B cell (primary cell): Measurements from ENCODE around the gene NR5A1. TPM values are rescaled to one million over a fixed set of nuclear protein-coding genes. Genes with fewer than 3 reads are reported as not detected.

Source experiments
- ATAC-seq: fragments of 200-7000 bp; cut with Tn5 transposase; one replicate; pipeline ENCODE4 v1.10.0; 2021; ENCODE audit warnings: low read depth, mild to moderate bottlenecking, moderate number of reproducible peaks, moderate library complexity
- CTCF ChIA-PET: fragments of 350-600 bp; sonication (Branson Sonifier 250); formaldehyde crosslinking; loops from one replicate; lab custom pipeline; 2021; ENCODE audit warnings: antibody characterized with exemption, inconsistent platforms; lab: Charles Lee
- POLR2A ChIA-PET: fragments of 350-600 bp; sonication (Branson Sonifier 250); formaldehyde crosslinking; loops from one replicate; lab custom pipeline; 2021; ENCODE audit warnings: antibody characterized with exemption; lab: Charles Lee
- DNase-seq: peaks from one replicate; pipeline ENCODE4 v3.0.0; 2013
- H2AFZ ChIP-seq: 2 replicates; pipeline ENCODE4 v1.6.1; 2012; ENCODE audit warnings: mild to moderate bottlenecking, low read depth, low read length; ENCODE audit not compliant: insufficient read depth, poor library complexity, severe bottlenecking
- H3K27ac ChIP-seq, 2 donors: 1 replicate in 1 of 2; 2 replicates in 1 of 2; pipeline ENCODE4 v1.5.1; 2012 to 2013; ENCODE audit warnings: low read length in 2 of 2, mild to moderate bottlenecking in 2 of 2, moderate library complexity in 1 of 2
- H3K27me3 ChIP-seq, 4 experiments: fragments of 200-600 bp in 1 of 4; sonication (generic) in 1 of 4; replicated peaks in 1 of 4; 1 replicate in 2 of 4; 2 replicates in 2 of 4; pipeline versions ENCODE4 v1.6.1 to v1.7.0; 2013 to 2016; ENCODE audit warnings: low read length in 3 of 4, mild to moderate bottlenecking in 2 of 4, mixed read lengths in 1 of 4, moderate library complexity in 1 of 4; ENCODE audit not compliant: insufficient read depth in 4 of 4, control insufficient read depth in 3 of 4; ENCODE audit errors: control extremely low read depth in 1 of 4
- H3K36me3 ChIP-seq, 2 experiments: replicated peaks in 1 of 2; 1 replicate in 1 of 2; 2 replicates in 1 of 2; pipeline versions ENCODE4 v1.6.1 to v1.7.1; 2013; ENCODE audit warnings: low read length in 1 of 2; ENCODE audit not compliant: insufficient read depth in 2 of 2, control insufficient read depth in 1 of 2; ENCODE audit errors: control extremely low read depth in 1 of 2, extremely low read depth in 1 of 2
- H3K4me1 ChIP-seq, 2 donors: fragments of 200-600 bp in 1 of 2; sonication (generic) in 1 of 2; 1 replicate in 1 of 2; 2 replicates in 1 of 2; pipeline versions ENCODE4 v1.5.1 to v1.6.1; 2013 to 2017; ENCODE audit warnings: low read length in 2 of 2; ENCODE audit not compliant: control insufficient read depth in 2 of 2, insufficient read depth in 2 of 2
- H3K4me2 ChIP-seq: replicated peaks from 2 replicates; pipeline ENCODE3; 2012; ENCODE audit warnings: mild to moderate bottlenecking, low read depth, low read length; ENCODE audit not compliant: poor library complexity, severe bottlenecking
- H3K4me3 ChIP-seq, 5 experiments: fragments of 200-600 bp in 1 of 5; sonication (generic) in 1 of 5; 1 replicate in 3 of 5; 2 replicates in 2 of 5; pipeline versions ENCODE4 v1.5.1 to v1.7.0; 2011 to 2016; ENCODE audit warnings: low read length in 4 of 5, mild to moderate bottlenecking in 4 of 5, low read depth in 2 of 5, control low read depth in 1 of 5, moderate library complexity in 1 of 5; ENCODE audit not compliant: insufficient read depth in 1 of 5; ENCODE audit errors: control extremely low read depth in 1 of 5, extremely low read depth in 1 of 5
- H3K79me2 ChIP-seq: fragments of 200-600 bp; sonication (generic); one replicate; pipeline ENCODE4 v1.6.0; 2016; ENCODE audit warnings: low read length; ENCODE audit not compliant: control insufficient read depth, insufficient read depth
- H3K9ac ChIP-seq: fragments of 200-600 bp; sonication (generic); 2 replicates; pipeline ENCODE4 v1.6.1; 2017; ENCODE audit warnings: mild to moderate bottlenecking, low read length, moderate library complexity
- H3K9me3 ChIP-seq, 3 donors: one replicate each; pipeline versions ENCODE4 v1.6.1 to v1.7.1; 2013; ENCODE audit warnings: low read length in 2 of 3; ENCODE audit not compliant: control insufficient read depth in 2 of 3, insufficient read depth in 1 of 3; ENCODE audit errors: control extremely low read depth in 1 of 3
- H4K20me1 ChIP-seq: 2 replicates; pipeline ENCODE4 v1.6.0; 2012; ENCODE audit warnings: mild to moderate bottlenecking, low read length; ENCODE audit not compliant: insufficient read depth, control insufficient read depth, poor library complexity, severe bottlenecking
- H3K27ac Mint-ChIP-seq: one replicate; pipeline ENCODE4 v1.8.0; 2021; ENCODE audit warnings: mixed read lengths
- H3K27me3 Mint-ChIP-seq: one replicate; pipeline ENCODE4 v1.8.0; 2021; ENCODE audit warnings: mixed read lengths
- H3K4me1 Mint-ChIP-seq: one replicate; pipeline ENCODE4 v1.8.0; 2021; ENCODE audit warnings: mixed read lengths
- H3K4me3 Mint-ChIP-seq: one replicate; pipeline ENCODE4 v1.8.0; 2021; ENCODE audit warnings: mixed read lengths
- H3K9me3 Mint-ChIP-seq: one replicate; pipeline ENCODE4 v1.8.0; 2022; ENCODE audit warnings: mixed read lengths; ENCODE audit not compliant: insufficient read depth
- EZH2 ChIP-seq: IDR thresholded peaks from 2 replicates; pipeline ENCODE4 v1.6.1; 2012; ENCODE audit warnings: borderline replicate concordance, low read depth, mild to moderate bottlenecking, moderate library complexity, low read length; ENCODE audit not compliant: insufficient read depth, poor library complexity, severe bottlenecking
- WGBS: methylation state at CpG from one replicate; pipeline ENCODE4 v1.1.5; 2013; ENCODE audit warnings: missing lambda C conversion rate; ENCODE audit not compliant: insufficient coverage; 5-methylcytosine and 5-hydroxymethylcytosine counted together
- intact Hi-C: fragments of 100-400 bp; cut with micrococcal nuclease; formaldehyde crosslinking; loops from one replicate; pipeline ENCODE4 v1.10.0; 2022
- polyA plus RNA-seq: library from polyadenylated mRNA; depleted of rRNA; stranded (reverse); fragments of >200 nt; gene quantifications from 2 replicates; pipeline ENCODE4 v1.2.3, GENCODE V29; 2012
- total RNA-seq, 2 donors: library from RNA; stranded (reverse); fragments of 120-200 nt in 1 of 2; gene quantifications; 1 replicate in 1 of 2; 2 replicates in 1 of 2; pipeline versions ENCODE4 v1.2.3 to v1.2.4, GENCODE V29; 2013 to 2022
- TF ChIP-seq, protein P1 (sequence below): fragments of 200-600 bp; IDR thresholded peaks from one replicate; pipeline ENCODE4 v1.8.0; 2022; ENCODE audit warnings: antibody characterized with exemption, mild to moderate bottlenecking

NR5A1 gene
- total and polyA plus RNA-seq, 2 donors (not counting 1 experiment from before 2014, with no cell fraction given), result not detected

DNA sequence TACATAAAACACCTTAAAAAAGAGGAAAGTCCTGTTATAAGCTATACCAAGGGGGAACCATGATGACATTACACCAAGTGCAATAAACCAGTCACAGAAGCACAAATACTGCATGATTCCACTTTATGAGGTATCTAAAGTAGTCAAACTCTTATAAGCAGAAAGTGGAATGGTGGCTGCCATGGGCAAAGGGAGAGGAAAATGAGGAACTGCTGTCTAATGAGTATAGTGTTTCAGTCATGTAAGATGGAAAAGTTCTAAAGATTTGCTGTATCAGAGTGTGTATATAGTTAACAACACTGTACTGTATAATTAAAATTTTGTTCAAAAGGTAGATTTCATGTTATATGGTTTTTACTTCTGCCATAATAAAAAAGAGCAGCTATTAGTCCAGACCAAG is 34.6 kb upstream of the NR5A1 start:
- no peaks in the 10 kb centered on the region for H3K4me1 Mint-ChIP-seq
- Histone ChIP-seq H3K36me3 (no peaks in the 10 kb centered on the region), H3K9ac (no peak overlapping the region), H4K20me1 (no peaks in the 10 kb centered on the region), H3K4me3 (no peak overlapping the region), H3K9me3 (no peaks in the 10 kb centered on the region), H3K27me3 (no peaks in the 10 kb centered on the region), H3K4me1 (no peaks in the 10 kb centered on the region), H3K79me2 (no peaks in the 10 kb centered on the region), H3K4me2 (no peak overlapping the region), H3K27ac (no peak overlapping the region), H2AFZ (no peak overlapping the region)
- CTCF ChIA-PET, result no interaction called here
- H3K9me3 Mint-ChIP-seq, result no peaks in the 10 kb centered on the region
- intact Hi-C loops, result no loop called here
- H3K27ac Mint-ChIP-seq, result no peak overlapping the region
- ATAC-seq (no peak), DNase-seq (no peak)
- H3K4me3 Mint-ChIP-seq, result no peak overlapping the region
- TF ChIP-seq EZH2, result no peak
- TF ChIP-seq, protein P1, sequence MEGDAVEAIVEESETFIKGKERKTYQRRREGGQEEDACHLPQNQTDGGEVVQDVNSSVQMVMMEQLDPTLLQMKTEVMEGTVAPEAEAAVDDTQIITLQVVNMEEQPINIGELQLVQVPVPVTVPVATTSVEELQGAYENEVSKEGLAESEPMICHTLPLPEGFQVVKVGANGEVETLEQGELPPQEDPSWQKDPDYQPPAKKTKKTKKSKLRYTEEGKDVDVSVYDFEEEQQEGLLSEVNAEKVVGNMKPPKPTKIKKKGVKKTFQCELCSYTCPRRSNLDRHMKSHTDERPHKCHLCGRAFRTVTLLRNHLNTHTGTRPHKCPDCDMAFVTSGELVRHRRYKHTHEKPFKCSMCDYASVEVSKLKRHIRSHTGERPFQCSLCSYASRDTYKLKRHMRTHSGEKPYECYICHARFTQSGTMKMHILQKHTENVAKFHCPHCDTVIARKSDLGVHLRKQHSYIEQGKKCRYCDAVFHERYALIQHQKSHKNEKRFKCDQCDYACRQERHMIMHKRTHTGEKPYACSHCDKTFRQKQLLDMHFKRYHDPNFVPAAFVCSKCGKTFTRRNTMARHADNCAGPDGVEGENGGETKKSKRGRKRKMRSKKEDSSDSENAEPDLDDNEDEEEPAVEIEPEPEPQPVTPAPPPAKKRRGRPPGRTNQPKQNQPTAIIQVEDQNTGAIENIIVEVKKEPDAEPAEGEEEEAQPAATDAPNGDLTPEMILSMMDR, result no peak
- POLR2A ChIA-PET, result no interaction called here
- no peaks in the 10 kb centered on the region for H3K27me3 Mint-ChIP-seq

DNA sequence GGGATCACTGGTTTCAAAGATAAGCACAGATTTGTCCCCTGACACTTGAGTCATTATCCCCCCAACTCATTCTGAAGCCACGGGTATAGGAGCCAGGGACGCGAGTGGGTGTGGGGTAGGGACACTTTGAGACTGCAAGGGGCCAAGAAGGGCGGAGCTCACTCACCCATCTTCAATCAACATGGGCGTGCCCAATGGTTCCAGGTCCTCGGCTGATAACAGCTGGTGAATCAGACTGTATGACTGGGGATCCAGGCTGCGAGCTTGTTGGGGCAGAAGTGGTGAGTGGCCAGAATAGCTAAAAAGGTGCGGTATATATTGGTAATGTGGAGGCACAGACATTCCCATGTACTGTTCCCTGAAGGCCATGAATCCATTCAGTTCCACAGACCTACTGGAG is 30.7 kb upstream of the NR5A1 start:
- no peaks in the 10 kb centered on the region for H3K4me1 Mint-ChIP-seq
- no peaks in the 10 kb centered on the region for H3K27me3 ChIP-seq
- ATAC-seq (no peak), DNase-seq (no peak)
- no peaks in the 10 kb centered on the region for H3K27me3 Mint-ChIP-seq
- no peaks in the 10 kb centered on the region for H3K36me3 ChIP-seq
- intact Hi-C loops, result loop anchor here (2.0 kb wide), 1 partner anchor 411 kb away; no protein-coding TSS in a partner anchor
- CTCF ChIA-PET, result interaction anchor here (0.9 to 2.8 kb wide), 6 partner anchors 8 to 1136 kb away, joined by 3 to 22 read pairs (median 8); no protein-coding TSS in a partner anchor
- no peaks in the 10 kb centered on the region for H3K9me3 ChIP-seq
- no peak overlapping the region for H3K4me2 ChIP-seq
- WGBS, result 90% methylated on average over 4 of the region's 8 CpGs
- H4K20me1 ChIP-seq, result no peaks in the 10 kb centered on the region
- POLR2A ChIA-PET, result no interaction called here
- no peak overlapping the region for H2AFZ ChIP-seq
- no peaks in the 10 kb centered on the region for H3K9me3 Mint-ChIP-seq
- no peak overlapping the region for H3K4me3 ChIP-seq
- no peaks in the 10 kb centered on the region for H3K79me2 ChIP-seq
- H3K9ac ChIP-seq, result no peak overlapping the region
- H3K4me1 ChIP-seq, result no peaks in the 10 kb centered on the region
- H3K4me3 Mint-ChIP-seq, result no peak overlapping the region
- no peak overlapping the region for H3K27ac ChIP-seq
- no peak for TF ChIP-seq EZH2
- TF ChIP-seq, protein P1, result no peak
- H3K27ac Mint-ChIP-seq, result no peak overlapping the region
